CD4-positive, alpha-beta T cell treated with Interferon alpha-2 for 1 hour (primary cell): Measurements from ENCODE around the gene SRI.
"Not testable (repeated sequence)": the region's sequence is repeated elsewhere in the genome, so short reads cannot be mapped to it uniquely, and the experiment has no call there.

Experiments used
- DNase-seq, 2 donors: peaks; one replicate each; pipeline ENCODE4 v3.0.0-alpha.2; 2020 to 2022

The SRI gene

GRCh38 chr7:88172842-88173241, 47.0 kb downstream of the SRI start:
- DNase-seq: no peak

- peak in 1 of 2 donors; percentile 11 for DNase-seq
Measured at GRCh38 chr7:88169717-88170320, 50.0 kb downstream of the SRI start.

GRCh38 chr7:88167721-88168120, 52.1 kb downstream of the SRI start:
- DNase-seq: no peak

- DNase-seq: no peak
Measured at GRCh38 chr7:88167223-88167622, 52.6 kb downstream of the SRI start.

- DNase-seq: no peak
Measured at GRCh38 chr7:88165697-88166096, 54.1 kb downstream of the SRI start.

- DNase-seq: not testable (repeated sequence)
Measured at GRCh38 chr7:88159741-88160140, 60.1 kb downstream of the SRI start.

- no peak for DNase-seq
Measured at GRCh38 chr7:88156356-88156755, 63.5 kb downstream of the SRI start.

- DNase-seq: no peak
Measured at GRCh38 chr7:88155756-88156155, 64.1 kb downstream of the SRI start.
